ENCODE data around the gene LLCFC1.

LLCFC1 gene

GRCh38 chr7:142913566-142913965 lies 25.7 kb upstream of the LLCFC1 start:
- no peak for TF ChIP-seq CTCF (IDR thresholded peaks at IDR 0.05)

GRCh38 chr7:142914121-142914520 lies 25.2 kb upstream of the LLCFC1 start:
- no peak for TF ChIP-seq CTCF (IDR thresholded peaks at IDR 0.05)

- TF ChIP-seq CTCF (IDR thresholded peaks at IDR 0.05), result no peak
Observed at GRCh38 chr7:142915315-142915714, 24.0 kb upstream of the LLCFC1 start.

GRCh38 chr7:142916508-142916907 lies 22.8 kb upstream of the LLCFC1 start:
- TF ChIP-seq CTCF (IDR thresholded peaks at IDR 0.05), result no peak

- TF ChIP-seq CTCF (IDR thresholded peaks at IDR 0.05), result no peak
Observed at GRCh38 chr7:142917447-142917846, 21.8 kb upstream of the LLCFC1 start.

GRCh38 chr7:142918901-142919300 lies 20.4 kb upstream of the LLCFC1 start:
- TF ChIP-seq CTCF (IDR thresholded peaks at IDR 0.05), result no peak

GRCh38 chr7:142919656-142920055 lies 19.6 kb upstream of the LLCFC1 start:
- TF ChIP-seq CTCF (IDR thresholded peaks at IDR 0.05), result no peak

GRCh38 chr7:142923391-142923790 lies 15.9 kb upstream of the LLCFC1 start:
- no peak for TF ChIP-seq CTCF (IDR thresholded peaks at IDR 0.05)
